GM10847 (cell line): ENCODE data around the gene ECT2.

Experiments used
- POLR2A ChIP-seq: IDR thresholded peaks from 2 replicates; pipeline ENCODE4 v1.6.1; 2011; ENCODE audit not compliant: insufficient read length; ENCODE audit errors: extremely low read depth

ECT2 gene

GRCh38 chr3:172782235-172782634 is 31.7 kb downstream of the ECT2 start:
- no peak for TF ChIP-seq POLR2A

DNA sequence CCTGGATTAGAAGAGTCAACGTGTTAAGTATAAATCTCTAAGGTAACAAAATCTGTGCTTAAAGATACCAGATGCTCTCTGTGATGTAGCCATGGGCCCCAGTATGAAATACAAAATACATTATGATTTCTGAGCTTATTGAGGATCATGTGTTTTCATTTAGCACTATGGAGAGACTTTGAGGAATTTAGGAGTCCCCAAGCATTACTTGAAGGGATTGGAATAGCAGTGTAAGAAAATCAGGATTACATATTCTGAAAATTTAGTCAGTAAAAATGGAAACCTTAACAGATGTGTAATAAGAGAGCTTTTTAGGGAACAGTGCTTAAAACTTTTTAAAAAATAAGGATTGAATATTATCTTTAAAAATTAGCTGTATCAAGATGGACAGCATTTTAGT is 35.5 kb downstream of the ECT2 start:
- no peak for TF ChIP-seq POLR2A

DNA sequence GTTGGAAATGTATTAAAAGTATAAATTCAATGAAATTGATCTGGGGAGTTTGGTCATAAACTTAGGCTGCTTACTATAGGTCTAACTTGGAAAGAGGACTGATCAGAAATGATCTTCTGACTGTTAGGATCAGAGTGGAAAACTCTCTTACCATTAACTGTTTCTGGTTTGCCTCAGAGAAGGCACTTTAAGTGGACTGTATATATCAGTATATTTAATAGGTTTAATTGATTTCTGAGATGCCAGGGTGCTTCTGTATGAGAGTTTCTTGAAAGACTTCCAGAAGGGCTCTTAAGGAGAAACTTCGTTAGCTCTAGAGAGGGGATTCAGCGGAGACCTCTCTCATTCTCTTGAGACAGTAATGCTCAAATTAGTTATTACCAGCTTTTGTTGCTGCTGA is 36.5 kb downstream of the ECT2 start:
- no peak for TF ChIP-seq POLR2A

DNA sequence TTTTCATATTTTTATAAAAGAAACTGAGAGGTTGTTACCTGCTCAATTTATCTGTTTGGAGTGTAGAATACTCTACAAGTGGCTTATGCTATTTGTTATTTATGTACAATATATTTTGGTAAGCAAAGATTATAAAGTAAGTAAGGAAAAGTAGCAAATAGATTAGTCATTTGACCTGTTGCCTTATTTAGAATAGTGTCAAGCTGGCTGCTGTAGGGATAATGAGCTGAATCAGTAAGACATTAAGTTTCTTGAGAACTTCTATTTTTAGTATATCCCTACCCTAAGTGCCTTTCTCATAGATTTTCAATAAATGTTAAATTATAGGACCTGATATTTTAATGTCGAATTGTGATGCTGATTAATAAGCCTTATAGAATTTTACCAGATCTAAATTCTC is 37.2 kb downstream of the ECT2 start:
- TF ChIP-seq POLR2A: no peak

- no peak for TF ChIP-seq POLR2A
Observed at GRCh38 chr3:172799246-172799645, 48.7 kb downstream of the ECT2 start.

- TF ChIP-seq POLR2A: no peak
Observed at GRCh38 chr3:172800156-172800555, 49.6 kb downstream of the ECT2 start.

DNA sequence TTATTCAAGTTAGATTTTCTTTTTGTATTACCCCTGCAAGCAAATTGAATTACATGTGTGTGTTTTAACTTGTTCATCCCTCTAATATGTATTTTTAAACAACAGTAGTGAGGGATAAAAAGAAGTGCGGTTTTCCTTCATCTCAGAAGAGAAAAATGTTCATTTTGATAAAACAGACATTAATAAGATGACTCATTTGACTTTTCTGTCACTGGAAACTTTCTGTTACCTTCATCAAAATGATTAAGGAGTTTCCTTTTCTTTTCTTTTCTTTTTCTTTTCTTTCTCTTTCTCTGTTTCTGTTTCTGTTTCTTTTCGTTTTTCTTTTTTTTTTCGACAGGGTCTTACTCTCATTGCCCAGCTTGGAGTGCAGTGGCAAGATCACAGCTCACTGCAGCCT is 53.0 kb downstream of the ECT2 start:
- TF ChIP-seq POLR2A: no peak

DNA sequence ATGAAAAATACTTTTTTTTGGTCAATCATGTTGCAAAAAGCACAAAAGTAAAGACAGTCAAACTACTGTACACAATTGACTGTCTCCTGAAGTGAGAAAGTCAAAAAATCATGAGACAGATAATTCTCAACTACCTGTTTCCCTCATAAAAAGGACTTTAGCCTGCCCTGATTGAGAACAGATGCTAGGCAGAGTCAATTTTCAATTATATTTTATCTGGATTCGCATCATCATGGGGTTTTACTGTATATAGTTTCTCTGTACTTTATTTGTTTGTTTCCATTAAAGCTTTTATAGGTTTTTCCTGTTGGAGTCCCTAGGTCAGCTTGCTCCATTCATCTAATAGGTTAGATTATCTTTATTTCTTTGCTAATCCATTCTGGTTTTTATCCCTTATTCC is 53.8 kb downstream of the ECT2 start:
- TF ChIP-seq POLR2A: no peak

GRCh38 chr3:172808969-172809546 is 58.5 kb downstream of the ECT2 start:
- TF ChIP-seq POLR2A: no peak

DNA sequence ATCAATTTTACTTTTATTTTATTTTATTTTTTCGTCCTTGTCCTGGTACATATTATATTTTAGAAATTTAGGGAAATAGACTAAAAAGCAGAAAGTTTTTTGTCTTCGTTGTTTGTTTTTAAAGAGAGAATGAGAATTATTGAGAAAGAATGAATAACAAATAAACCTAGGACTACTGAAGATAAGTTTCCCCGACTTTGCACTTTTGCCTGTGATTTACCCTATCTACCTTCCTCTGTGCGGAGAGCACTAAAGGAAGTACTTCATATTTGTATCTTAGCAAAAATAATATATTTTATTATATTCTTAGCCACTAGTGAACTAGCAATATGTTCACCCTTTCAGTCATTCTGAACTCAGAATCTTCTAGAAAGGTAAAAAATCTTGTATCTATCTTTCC is 60.6 kb downstream of the ECT2 start:
- no peak for TF ChIP-seq POLR2A

- no peak for TF ChIP-seq POLR2A
Observed at GRCh38 chr3:172813462-172813861, 62.9 kb downstream of the ECT2 start.

DNA sequence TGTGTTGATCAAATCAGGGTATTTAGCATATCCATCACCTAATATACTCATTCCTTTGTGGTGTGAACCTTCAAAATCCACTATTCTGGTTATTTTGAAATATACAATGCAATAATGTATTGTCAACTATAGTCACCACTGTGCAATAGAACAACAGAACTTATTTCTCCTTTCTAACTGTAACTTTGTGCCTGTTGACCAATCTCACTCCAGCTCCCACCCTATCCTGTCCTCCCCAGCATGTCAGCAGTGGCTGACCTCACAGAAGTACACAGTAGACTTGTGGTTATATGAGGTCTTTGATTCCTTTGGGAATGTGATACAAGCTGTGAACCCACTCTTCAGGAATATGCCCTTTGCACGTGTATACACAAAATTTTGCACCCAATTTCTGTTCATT is 64.2 kb downstream of the ECT2 start:
- no peak for TF ChIP-seq POLR2A

GRCh38 chr3:172815857-172816256 is 65.3 kb downstream of the ECT2 start:
- TF ChIP-seq POLR2A: no peak

DNA sequence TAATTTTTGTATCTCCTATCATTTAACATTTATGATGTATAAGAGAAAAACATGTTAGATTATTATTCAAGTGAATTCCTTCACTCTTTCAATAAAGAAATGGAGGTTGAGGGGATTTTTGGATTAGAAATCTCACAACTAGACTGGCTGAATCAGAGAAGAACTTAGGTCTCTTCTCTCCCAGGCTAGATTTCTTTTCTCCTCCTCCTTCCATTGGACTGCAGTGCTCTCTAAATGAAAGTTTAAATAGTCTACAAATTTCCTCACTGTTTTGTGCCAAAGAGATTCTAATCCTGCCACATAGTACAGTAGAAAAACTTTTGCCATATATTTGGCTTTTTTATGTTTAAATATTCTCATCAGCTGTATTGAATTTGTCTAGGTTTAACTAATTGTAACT is 65.8 kb downstream of the ECT2 start:
- TF ChIP-seq POLR2A: no peak

DNA sequence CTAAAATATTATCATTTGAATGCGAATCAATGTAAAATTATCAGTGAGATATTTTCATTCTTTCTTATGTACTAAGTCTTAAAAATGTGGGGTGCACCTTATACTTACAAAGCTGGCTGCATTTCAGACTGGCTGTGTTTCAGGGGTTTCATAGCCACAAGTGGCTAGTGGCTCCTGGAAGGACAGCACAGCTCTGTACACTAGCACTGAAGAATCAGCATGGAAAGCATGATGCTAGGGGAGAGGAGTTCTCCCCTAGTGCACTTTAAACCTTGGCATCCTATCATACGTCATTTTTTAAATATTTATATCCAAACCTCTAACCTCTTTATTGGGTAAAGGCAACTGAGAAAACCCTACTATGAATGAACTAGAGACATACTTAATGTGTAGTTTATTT is 66.4 kb downstream of the ECT2 start:
- TF ChIP-seq POLR2A: no peak

DNA sequence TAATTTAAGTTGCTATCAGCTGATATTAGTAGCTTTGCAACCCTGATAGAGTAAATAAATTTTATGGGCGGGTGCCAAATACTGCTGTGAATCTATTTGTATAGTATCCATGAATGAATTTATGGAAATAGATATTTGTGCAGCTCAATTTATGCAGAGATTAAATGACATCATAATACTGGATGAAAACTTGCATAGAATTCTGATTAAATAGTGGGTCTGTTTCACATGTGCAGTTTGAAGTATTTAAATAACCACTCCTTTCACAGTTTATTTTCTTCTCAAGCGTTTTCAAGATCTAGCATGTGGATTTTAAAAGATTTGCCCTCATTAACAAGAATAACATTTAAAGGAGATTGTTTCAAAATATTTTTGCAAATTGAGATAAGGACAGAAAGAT is 70.0 kb downstream of the ECT2 start:
- no peak for TF ChIP-seq POLR2A

GRCh38 chr3:172824229-172824628 is 73.7 kb downstream of the ECT2 start:
- no peak for TF ChIP-seq POLR2A

DNA sequence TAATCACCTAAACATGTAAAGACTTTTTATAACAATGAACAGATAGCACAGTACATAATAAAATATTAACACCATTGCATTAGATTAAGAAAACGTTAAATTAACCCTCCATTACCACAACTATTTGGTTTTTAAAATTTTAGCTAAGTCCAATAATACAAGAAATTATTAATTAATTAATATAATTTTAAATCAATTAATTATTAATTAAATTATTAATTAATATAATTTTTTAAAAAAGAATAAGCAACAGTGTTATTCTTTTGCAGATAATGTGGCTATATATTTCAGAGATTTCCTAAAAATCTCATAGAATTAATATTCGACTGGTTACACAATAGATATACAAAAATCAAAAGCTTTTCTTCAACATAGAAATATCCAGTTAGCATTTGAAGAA is 82.5 kb downstream of the ECT2 start:
- TF ChIP-seq POLR2A: no peak
